Progenitor cell of endocrine pancreas (in vitro differentiated cells): ENCODE measurements around the gene CCNL1. TPM values are rescaled to one million over a fixed set of nuclear protein-coding genes. Genes with fewer than 3 reads are reported as not detected.

Source experiments
- DNase-seq: peaks from one replicate; pipeline ENCODE4 v3.0.0; 2021; ENCODE audit warnings: low spot score; ENCODE audit not compliant: unreplicated experiment
- H3K27ac Mint-ChIP-seq: 2 replicates; pipeline ENCODE4 v1.8.0; 2021; ENCODE audit warnings: mild to moderate bottlenecking, moderate library complexity, mixed read lengths
- H3K27me3 Mint-ChIP-seq: 2 replicates; pipeline ENCODE4 v1.8.0; 2021; ENCODE audit warnings: mixed read lengths
- H3K36me3 Mint-ChIP-seq: 2 replicates; pipeline ENCODE4 v1.8.0; 2022; ENCODE audit warnings: mixed read lengths; ENCODE audit not compliant: insufficient read depth
- H3K4me1 Mint-ChIP-seq: 2 replicates; pipeline ENCODE4 v1.8.0; 2021; ENCODE audit warnings: low read depth, mixed read lengths
- H3K4me3 Mint-ChIP-seq: 2 replicates; pipeline ENCODE4 v1.8.0; 2021; ENCODE audit warnings: low read depth, mild to moderate bottlenecking, moderate library complexity, mixed read lengths
- H3K9me3 Mint-ChIP-seq: 2 replicates; pipeline ENCODE4 v1.8.0; 2021; ENCODE audit warnings: low read depth, mixed read lengths
- total RNA-seq: library from RNA; stranded (reverse); gene quantifications from 2 replicates; pipeline ENCODE4 v1.2.1, GENCODE V29; 2021
- TF ChIP-seq, protein P1 (sequence below): fragments of 200-600 bp; sonication (generic); IDR thresholded peaks from one replicate; pipeline ENCODE4 v1.5.0; 2021; ENCODE audit warnings: antibody characterized with exemption, mild to moderate bottlenecking; ENCODE audit not compliant: unreplicated experiment

Gene CCNL1
- total RNA-seq, 1 donor from 2014 or later = 157 TPM

DNA sequence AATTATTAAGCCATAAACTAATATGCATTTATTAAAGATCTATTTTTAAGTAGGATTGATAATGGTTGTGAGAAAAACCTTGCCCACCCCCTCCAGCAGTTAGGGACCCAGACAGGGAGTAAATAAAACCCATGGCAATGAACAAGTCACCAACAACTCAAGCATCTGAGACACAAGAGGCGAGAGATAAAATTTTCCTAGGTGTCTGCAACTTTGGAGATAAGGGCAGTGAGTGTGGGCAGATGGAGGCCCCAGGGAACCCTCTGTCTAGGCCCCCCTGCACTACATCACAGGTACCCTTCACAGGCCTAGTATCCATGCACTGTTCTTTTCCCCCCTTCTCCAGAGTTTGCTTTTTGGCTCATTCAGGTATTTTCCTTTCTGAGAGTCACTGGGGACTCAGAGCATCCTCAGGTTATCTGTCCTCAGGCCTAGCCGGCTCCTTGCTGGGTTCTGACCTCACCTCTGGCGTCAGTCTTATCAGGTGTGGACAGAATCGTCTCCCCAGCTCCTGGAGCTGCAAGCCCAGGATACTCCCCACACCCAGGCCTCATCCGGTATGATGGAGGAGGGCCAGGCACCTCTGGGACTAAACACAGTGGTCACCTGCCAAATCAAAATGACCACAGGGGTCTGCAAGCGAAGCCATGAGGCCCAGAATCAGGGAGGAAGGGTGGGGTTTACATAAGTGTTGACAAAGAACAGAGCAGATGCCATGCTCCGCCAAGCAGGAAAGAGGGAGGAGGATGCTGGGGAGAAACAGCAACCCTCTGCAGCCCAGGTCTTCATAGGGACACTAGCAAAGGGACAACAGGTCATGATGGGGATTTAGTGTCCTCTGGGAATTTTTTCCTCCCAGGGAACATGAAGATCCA, 50.4 kb downstream of the CCNL1 start:
- Mint-ChIP-seq H3K27ac (no peak overlapping the region), H3K4me1 (peaks cover 27% of the 10 kb centered on the region)

DNA sequence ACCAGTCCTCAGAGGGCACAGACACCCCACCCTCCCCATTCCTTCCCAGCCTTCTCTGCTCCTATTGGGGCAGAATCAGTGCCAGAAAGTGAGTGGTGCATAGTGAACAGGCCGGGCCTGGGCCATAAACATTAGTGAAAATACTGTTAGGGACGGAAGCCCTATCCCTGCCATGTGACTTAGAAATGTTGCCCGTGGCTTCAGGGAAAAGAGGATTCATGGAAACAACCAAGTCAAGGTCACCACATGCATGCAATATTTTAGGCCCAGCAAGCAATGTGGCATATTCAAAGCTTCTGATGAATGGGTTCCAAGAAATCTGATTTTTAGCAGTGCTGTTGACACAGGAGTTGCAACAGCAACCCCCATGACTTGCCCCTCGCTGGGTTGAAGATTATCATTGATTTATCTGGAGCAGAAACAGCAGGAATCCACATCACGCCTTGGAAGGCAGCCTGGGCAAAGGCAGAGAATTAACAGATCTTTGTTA, 52.3 kb downstream of the CCNL1 start:
- H3K4me3 Mint-ChIP-seq = no peak overlapping the region
- H3K36me3 Mint-ChIP-seq = no peaks in the 10 kb centered on the region
- H3K4me1 Mint-ChIP-seq = peaks cover 27% of the 10 kb centered on the region
- H3K27me3 Mint-ChIP-seq = no peaks in the 10 kb centered on the region
- no peak overlapping the region for H3K27ac Mint-ChIP-seq
- TF ChIP-seq, protein P1, sequence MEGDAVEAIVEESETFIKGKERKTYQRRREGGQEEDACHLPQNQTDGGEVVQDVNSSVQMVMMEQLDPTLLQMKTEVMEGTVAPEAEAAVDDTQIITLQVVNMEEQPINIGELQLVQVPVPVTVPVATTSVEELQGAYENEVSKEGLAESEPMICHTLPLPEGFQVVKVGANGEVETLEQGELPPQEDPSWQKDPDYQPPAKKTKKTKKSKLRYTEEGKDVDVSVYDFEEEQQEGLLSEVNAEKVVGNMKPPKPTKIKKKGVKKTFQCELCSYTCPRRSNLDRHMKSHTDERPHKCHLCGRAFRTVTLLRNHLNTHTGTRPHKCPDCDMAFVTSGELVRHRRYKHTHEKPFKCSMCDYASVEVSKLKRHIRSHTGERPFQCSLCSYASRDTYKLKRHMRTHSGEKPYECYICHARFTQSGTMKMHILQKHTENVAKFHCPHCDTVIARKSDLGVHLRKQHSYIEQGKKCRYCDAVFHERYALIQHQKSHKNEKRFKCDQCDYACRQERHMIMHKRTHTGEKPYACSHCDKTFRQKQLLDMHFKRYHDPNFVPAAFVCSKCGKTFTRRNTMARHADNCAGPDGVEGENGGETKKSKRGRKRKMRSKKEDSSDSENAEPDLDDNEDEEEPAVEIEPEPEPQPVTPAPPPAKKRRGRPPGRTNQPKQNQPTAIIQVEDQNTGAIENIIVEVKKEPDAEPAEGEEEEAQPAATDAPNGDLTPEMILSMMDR = no peak
- H3K9me3 Mint-ChIP-seq = no peaks in the 10 kb centered on the region
- no peak for DNase-seq

More for the DNA sequence above, 50.4 kb downstream of the CCNL1 start:
- H3K36me3 Mint-ChIP-seq = no peaks in the 10 kb centered on the region
- TF ChIP-seq, protein P1 = no peak
- no peaks in the 10 kb centered on the region for H3K27me3 Mint-ChIP-seq
- no peak for DNase-seq
- H3K9me3 Mint-ChIP-seq = no peaks in the 10 kb centered on the region
- H3K4me3 Mint-ChIP-seq = no peak overlapping the region

DNA sequence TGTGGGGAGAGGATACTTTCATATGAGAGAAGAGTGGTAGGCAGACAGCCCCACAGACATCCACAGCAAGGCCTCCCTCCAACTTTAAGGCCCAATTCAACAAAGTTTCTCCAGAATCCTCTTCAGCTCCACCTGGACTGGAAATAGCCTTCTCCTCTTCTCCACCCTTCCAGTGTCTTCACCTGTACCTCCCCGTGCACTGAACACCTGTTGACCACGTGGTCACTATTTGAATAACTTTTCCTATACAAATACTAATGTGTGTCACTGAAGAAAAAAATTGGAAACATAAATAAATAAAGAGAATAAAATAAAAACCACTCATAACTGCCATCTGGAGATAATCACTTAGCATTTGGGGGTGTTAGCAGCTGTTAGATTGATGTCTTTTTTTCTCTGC, 52.9 kb downstream of the CCNL1 start:
- no peak for DNase-seq
- peaks cover 27% of the 10 kb centered on the region for H3K4me1 Mint-ChIP-seq
- TF ChIP-seq, protein P1 = no peak
- H3K36me3 Mint-ChIP-seq = no peaks in the 10 kb centered on the region
- no peak overlapping the region for H3K27ac Mint-ChIP-seq
- no peak overlapping the region for H3K4me3 Mint-ChIP-seq
- no peaks in the 10 kb centered on the region for H3K27me3 Mint-ChIP-seq
- no peaks in the 10 kb centered on the region for H3K9me3 Mint-ChIP-seq

DNA sequence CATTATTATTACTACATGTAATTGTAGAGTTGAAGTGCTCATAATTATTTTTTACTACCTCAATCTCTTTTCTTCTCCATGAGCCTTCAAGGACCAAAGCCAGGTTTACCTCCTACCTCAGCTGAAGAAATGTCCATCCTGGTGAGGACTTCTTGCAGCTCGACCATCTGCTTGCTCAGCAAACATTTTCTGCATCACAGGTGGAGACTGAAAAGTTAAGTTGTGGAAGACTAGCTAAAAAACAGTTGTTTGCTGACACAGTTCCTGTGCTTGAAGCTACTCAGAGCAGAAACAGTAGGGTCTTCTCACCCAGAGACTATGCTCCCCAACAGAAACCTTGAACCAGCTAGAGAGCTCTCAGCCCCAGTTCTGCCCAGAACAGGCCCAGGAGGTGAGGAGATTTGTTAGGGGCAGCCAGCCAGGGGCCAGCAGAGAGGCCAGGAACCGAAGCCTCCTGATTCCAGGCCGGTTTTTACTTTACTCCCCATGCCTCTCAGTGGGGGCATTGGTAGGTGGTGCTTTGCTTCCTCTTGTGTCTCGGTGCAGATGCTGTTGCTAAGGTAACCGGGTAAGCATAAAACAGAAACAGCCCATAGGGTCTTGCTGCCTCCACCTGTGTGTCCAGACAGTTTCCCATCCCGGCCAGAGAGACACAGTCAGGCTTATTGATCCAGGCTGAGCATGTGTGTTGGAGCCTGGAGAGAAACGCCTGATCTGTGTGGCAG, 54.9 kb downstream of the CCNL1 start:
- no peaks in the 10 kb centered on the region for H3K36me3 Mint-ChIP-seq
- H3K27me3 Mint-ChIP-seq = no peaks in the 10 kb centered on the region
- no peak for DNase-seq
- no peaks in the 10 kb centered on the region for H3K9me3 Mint-ChIP-seq
- TF ChIP-seq, protein P1 = no peak
- H3K4me1 Mint-ChIP-seq = peaks cover 22% of the 10 kb centered on the region
- H3K27ac Mint-ChIP-seq = no peak overlapping the region
- H3K4me3 Mint-ChIP-seq = no peak overlapping the region

DNA sequence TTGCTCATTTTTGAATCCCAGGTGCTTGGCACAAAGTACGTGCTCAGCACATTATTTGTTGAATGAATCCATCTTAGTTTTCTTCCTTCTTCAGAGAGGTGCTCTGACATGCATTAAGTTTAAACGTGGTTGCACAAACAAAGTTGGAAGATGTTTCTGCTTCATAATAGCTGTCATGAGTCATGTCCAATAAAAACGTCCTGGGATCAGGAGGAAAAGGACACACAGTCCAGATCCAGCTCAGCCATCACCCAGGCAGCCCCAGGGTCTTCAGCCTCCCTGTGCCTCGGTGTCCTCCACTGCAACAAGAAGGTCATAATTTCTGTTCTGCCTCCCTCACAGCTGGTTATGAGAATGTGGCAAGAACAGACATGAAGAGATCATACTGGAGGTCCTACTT, 55.4 kb downstream of the CCNL1 start:
- H3K4me1 Mint-ChIP-seq = peaks cover 18% of the 10 kb centered on the region
- DNase-seq = no peak
- H3K36me3 Mint-ChIP-seq = no peaks in the 10 kb centered on the region
- TF ChIP-seq, protein P1 = no peak
- no peak overlapping the region for H3K27ac Mint-ChIP-seq
- H3K9me3 Mint-ChIP-seq = no peaks in the 10 kb centered on the region
- no peaks in the 10 kb centered on the region for H3K27me3 Mint-ChIP-seq
- no peak overlapping the region for H3K4me3 Mint-ChIP-seq
